ENCODE measurements around the gene DHCR24.

DHCR24 gene

DNA sequence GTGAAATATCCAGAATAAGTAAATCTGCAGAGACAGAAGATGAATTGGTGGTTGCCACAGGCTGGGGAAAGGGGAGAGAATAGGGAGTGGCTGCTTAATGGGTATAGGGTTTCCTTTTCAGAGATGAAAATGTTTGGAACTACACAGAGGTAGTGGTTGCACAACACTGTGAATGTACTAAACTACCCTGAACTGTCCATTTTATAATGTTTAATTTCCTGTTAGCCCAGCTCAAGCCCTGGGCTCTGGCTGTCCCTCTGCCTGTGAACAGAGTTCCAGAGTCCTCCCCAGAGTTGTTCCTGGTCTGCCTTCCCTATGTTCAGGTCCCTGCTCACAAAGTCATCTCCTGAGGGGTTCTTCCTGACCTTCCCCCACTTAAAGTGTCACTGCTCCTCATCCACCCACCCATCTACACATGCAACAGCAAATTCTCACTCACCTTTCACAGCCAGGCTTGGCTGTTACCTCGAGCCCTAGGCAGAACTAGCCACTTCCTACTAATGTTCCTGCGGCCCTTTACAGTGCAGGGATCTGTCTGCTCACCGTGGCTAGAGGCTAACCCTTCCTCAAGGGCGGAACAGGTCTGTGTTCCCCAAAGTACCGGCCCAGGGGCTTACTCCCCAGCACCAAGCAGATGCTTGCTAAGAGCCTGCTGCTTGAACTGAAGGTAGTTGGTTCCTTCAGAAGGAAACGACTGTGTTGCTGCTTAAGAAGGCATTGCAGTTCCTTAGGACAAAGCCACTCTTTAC, 22.4 kb downstream of the DHCR24 start:
- DNase-seq, result no peak

GRCh38 chr1:54863267-54863665, 23.7 kb downstream of the DHCR24 start:
- DNase-seq, result no peak

- DNase-seq, result no peak
Observed at GRCh38 chr1:54861070-54861761, 25.8 kb downstream of the DHCR24 start.

- DNase-seq, result no peak
Observed at GRCh38 chr1:54859700-54860391, 27.1 kb downstream of the DHCR24 start.

DNA sequence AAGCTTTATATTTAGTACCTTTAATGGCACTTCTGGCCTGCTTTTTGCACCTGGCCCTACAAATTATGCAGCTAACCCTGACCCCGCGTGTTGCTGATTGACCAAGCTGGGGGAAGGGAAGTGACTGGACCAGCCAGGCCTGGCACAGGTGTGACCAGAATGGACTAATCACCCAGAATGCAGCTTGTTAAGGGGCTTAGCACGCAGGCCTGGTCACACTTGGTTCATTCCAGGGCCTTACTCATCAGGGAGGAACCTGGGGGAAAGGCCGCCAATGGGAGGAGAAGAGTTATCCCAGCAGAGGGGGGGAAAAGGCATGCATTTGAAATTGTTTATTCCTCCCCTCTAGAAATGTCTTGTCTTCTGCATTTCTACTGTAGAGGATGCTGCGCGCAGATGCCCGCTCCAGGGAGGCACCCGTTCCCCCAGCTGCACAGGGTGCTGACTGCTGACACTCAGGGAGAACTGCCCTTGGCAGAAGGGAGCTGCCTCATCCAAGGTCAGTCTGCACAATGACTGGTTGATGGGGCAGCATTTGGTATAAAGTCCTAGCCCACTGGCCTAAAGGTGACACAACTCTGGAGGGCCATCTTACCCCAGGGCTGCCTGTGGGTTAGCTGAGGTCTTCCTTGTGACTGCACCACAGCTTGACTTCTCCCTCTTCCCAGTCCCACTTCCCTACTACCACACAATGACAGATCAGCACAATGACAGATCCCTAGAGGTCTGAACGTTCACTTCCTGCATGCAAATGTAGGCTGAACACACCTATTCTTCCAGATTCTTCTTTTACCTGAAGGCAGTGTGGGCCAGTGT, 29.0 kb downstream of the DHCR24 start:
- no peak for DNase-seq

- DNase-seq, result no peak
Observed at GRCh38 chr1:54857141-54857540, 29.9 kb downstream of the DHCR24 start.

DNA sequence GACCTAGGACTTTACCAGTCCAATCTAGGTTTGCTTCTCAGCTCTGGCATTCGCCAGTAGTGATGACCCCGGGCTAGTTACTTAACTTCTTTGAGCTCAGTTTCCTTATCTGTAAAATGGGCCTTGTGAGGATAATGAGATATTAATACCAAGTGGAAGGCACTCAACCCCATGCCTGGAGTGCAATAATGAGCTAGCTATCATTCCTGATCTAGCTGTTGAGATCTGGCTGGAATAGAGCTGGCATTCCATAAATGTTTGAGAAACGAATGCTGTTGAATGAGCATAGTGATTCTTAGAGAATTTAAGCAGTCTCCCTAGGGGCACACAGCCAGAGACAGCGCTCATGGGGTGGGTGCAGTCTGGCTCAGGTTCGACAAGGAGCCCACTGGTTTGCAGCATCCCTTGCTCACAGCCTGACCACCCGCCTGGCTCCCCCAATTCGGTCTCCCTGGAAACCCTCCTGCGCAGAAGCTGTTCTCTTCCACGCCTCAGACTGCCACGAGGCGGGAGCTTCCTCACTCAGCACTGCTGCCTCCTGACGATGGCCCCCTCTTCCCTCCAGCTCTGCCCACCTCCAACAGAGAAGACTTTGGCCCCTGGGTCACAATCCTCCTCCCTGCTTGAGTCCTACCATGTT, 32.5 kb downstream of the DHCR24 start:
- DNase-seq, result no peak

DNA sequence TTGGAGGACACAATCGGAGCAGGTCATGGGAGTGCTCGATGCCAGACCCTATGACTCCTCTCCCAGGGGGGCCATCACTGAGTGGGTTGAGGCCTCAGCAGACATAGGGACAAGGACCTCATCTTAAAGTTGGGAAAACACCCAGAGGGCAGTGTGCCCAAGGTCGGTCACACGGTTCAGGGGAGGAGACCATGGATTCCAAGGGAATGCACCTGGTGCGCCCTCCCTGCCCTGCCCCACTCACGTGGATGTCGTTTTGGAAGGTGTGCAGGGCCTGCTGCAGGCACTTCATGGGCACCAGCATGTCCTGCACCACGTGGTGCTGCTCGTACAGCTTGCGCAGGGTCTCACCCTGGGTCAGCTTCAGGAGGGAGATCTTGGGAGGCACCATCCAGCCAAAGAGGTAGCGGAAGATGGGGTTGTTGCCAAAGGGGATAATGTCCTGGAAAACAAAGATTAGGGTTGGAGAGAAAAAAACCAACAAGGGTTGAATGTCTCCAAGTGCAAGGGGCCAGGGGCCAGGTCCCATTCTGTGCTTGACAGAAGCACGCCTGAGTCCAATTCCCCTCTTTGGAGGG, 33.1 kb downstream of the DHCR24 start:
- no peak for DNase-seq

DNA sequence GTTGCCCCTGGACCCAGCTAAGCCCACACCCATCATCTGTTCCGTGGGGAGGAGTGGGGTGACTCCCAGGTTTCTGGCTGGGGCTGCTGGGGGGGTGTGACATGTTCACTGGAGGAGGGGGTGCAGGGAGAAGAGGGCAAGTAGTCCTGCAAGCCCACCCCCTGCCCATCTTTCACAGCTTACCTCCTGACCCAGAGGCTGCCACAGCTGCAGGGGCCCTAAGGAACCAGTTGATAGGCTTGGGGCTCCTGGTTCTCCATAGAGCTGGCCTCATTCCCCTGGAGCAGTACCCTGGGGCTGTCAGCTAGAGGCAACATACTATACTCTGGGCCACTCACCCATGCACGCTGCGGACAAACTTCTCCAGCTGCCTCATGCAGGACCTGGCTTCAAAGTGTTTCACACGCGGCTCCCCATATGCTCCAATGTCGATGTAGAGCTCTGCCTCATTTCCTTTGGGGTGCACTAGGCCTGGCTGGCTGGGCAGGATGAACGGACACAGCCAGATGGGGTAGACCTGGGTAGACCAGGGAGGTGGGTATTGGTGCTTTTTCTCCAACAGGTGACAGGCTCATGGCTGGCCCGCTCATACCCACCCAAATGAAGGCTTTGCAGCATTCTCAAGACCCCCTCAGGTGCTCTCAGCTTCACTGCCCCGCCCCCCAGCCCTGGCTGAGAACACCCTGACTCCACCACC, 33.8 kb downstream of the DHCR24 start:
- no peak for DNase-seq

GRCh38 chr1:54851936-54852524, 35.0 kb downstream of the DHCR24 start:
- no peak for DNase-seq

GRCh38 chr1:54851406-54851805, 35.6 kb downstream of the DHCR24 start:
- DNase-seq, result no peak

DNA sequence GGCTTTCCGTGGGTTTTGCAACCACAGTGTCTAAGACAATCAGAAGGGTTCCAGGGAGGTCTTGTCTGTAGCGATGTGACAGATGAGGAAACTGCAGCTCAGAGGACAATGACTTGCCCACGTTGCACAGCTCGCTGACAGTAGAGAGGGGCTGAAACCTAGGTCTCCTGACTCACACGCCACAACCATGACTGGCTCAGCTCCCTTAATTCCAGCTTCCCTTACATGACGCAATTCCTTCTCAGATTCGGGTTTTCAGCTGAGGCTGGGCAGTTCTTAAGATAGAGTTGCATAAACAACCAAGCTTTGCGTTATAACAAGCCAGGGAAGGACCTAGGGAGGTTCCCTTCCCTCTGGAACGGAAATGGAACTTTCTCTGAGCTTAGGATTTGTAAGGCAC, 36.3 kb downstream of the DHCR24 start:
- DNase-seq, result no peak

DNA sequence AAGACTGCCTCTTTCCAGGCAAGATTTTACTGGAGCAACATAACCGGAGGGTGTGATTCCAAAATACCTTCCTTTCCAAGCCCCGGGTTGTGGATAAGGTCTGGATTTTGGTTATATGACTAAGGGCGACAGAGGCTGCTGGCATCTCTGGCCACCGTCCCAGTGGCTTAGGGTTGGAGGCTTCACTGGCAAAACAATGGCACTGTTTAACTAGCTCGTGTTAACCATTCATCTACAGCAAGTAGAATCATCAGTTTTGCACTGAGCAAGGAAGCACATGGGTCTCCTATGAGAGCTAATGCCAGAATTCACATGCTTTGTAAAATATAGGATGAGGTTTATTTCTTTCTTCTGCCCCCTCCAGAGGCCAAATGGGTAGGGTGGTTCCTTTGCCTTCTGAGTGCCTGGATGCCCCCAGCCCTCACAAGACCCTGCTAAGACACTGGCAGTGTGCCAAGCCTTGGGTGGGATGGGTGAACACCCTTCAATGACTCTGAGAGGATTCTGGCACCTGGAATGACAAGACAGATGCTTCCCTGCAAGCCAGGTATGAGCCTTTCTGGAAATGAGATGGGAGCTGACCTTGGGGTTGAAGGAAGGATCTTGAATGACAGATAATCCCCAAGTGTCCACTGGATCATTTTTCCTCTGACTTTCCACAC, 36.8 kb downstream of the DHCR24 start:
- DNase-seq, result no peak

DNA sequence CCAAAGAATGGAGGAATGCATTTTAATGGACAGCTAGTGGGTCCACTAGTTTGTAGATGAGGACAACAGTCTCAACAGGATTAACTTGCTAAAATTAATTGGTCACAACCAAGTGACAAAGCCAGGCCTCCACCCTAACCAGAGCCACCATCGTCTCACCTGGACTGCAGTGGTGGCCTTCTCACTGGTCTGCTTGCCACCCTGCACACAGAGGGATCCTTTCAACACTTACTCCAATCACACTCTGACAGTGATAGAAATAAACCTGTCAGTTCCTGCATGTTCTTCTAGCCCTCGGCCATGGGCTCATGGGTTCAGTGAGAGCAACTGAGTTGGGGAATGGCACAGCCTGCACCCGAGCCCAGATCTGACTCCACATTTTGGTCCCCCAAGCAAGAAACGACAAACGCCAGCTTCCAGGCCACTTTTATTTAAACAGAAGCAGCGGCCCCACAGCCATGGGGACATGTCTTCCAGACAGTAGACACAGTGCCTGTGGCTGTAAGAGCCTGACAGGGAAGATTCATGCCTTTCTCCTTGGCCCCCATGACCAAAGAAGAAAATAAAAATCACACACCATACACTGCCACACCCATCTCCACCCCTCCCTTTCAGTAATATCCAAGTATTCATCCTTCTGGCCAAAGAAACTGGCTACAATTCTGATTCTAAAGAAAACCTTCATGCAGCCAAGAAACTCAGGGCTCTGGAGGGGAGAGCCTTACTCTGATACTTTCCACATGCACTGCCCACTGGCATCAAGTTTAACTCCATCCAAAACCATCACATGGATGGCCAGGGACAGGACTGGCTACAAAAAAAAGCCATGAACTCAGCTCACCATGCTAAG, 37.6 kb downstream of the DHCR24 start:
- DNase-seq, result no peak

DNA sequence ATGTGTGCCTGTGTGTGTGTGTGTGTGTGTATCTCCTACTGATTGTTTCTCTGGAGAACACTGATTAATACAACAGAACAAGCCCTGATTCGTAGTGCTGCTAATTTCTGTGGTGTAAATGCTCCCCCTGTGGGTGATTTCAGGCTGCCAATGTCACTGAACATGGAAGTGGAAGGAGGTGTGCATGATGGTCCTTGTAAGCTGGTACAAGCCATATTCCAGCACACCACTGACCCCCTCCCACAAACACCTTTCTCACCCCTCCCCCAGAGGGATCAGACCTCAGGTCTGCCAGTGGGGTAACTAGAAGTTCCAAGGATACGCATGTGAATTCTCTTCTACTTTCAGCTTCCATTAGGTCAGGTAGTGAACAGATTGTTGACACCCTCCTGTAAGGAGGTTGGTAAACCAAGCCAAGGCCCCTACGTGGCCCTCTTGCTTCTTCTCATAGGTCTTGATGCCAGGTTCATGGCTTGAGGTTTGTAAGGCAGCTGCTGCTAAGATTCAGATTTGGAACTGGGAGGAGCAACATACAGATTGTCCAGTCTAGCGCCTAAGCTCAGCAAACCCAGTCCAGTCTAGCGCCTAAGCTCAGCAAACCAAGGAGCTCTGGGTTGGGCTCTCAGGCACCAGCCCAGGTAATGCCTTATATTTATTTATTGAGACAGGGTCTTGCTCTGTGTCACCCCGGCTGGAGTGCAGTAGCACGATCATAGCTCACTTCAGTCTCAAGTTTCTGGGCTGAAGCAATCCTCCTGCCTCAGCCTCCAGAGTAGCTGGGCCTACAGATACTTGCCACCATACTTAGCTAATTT, 38.7 kb downstream of the DHCR24 start:
- DNase-seq, result no peak

- DNase-seq, result no peak
Observed at GRCh38 chr1:54846716-54847284, 40.2 kb downstream of the DHCR24 start.

DNA sequence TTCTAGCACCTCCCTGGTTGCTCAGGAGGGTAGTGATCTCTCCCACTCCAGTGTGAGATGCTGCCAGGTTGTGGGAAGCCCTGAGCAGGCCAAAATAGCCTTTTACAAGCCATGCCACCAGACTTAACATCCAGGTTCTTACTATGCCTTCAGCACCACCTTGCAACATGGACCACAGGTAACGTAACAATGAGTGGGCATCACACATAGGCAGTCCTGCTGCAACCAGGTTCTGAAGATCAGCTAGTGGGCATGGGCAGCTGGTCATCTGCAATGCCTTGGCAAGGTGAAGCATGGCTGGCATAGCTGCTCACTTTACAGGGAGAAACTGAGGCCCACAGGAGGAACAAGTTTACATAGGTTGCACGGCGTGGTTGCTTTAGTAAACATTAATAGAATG, 40.7 kb downstream of the DHCR24 start:
- no peak for DNase-seq

DNA sequence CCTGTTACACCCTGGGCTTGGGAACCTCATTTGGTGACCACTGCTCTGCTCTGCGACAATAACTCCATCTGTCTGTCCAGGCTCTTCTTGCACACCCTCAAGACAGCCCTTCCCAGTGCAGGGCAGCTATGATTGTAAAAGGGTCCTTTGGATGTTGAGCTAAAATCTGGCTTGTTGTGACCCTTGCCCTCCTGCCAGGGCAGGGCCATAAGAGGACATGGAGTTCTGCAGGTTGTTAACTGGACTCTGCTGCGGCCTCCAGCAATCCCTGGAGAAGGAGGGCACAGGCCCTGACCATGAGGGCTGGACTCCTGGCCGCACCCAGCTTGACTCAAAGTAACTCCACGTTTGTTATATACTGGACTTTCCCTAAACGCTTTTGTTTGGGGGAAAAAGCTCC, 41.2 kb downstream of the DHCR24 start:
- no peak for DNase-seq

Measured in NCI-H187 (cell line).